Body of pancreas (tissue), 4 donors: ENCODE data around the gene DNAJC25. TPM values are rescaled to one million over a fixed set of nuclear protein-coding genes. Genes with fewer than 3 reads are reported as not detected.

Source experiments
- ATAC-seq: fragments of 150-250 bp; one replicate; pipeline ENCODE4 v1.9.1; 2016
- DNase-seq, 4 donors: peaks; one replicate each; pipeline ENCODE4 v3.0.0-alpha.2; 2019
- H3K27ac ChIP-seq, 4 donors: fragments of 200-600 bp; sonication (generic); 1 replicate in 3 of 4; 2 replicates in 1 of 4; pipeline versions ENCODE4 v1.5.1 to v1.6.1; 2016 to 2019; ENCODE audit warnings: mild to moderate bottlenecking in 1 of 4, mixed read lengths in 1 of 4, moderate library complexity in 1 of 4
- H3K27me3 ChIP-seq, 2 donors: fragments of 200-600 bp; sonication (generic); one replicate each; pipeline ENCODE4 v1.6.0; 2016; ENCODE audit warnings: mild to moderate bottlenecking in 1 of 2
- H3K36me3 ChIP-seq, 2 donors: fragments of 200-600 bp; sonication (generic); replicated peaks in 1 of 2; 2 replicates each; pipeline ENCODE4 v1.5.1; 2016; ENCODE audit warnings: low read depth in 2 of 2; ENCODE audit not compliant: insufficient read depth in 1 of 2
- H3K4me1 ChIP-seq: fragments of 200-600 bp; sonication (generic); one replicate; pipeline ENCODE4 v1.6.0; 2016
- H3K4me3 ChIP-seq, 2 donors: fragments of 200-600 bp; sonication (generic); 1 replicate in 1 of 2; 2 replicates in 1 of 2; pipeline ENCODE4 v1.5.1; 2016 to 2019
- H3K9me3 ChIP-seq, 3 donors: fragments of 200-600 bp; sonication (generic); 1 replicate in 2 of 3; 2 replicates in 1 of 3; pipeline ENCODE4 v1.5.1; 2016
- POLR2A ChIP-seq, 3 donors: fragments of 450-650 bp; IDR thresholded peaks; one replicate each; pipeline ENCODE4 v1.6.1; 2016; ENCODE audit warnings: antibody characterized with exemption in 3 of 3, mild to moderate bottlenecking in 2 of 3
- WGBS, 2 donors: methylation state at CpG; one replicate each; pipeline ENCODE4 v1.1.5; 2017; 5-methylcytosine and 5-hydroxymethylcytosine counted together
- intact Hi-C: fragments of 100-400 bp; cut with DNase I; formaldehyde crosslinking; loops from one replicate; pipeline ENCODE4 v1.15.1; 2023
- total RNA-seq, 2 donors: library from RNA; depleted of rRNA; stranded (reverse); fragments of >200 nt; gene quantifications; one replicate each; pipeline ENCODE4 v1.1.0, GENCODE V29; 2016
- TF ChIP-seq, protein P1 (sequence below), 7 experiments: fragments of 450-650 bp in 4 of 7; fragments of 200-600 bp in 3 of 7; sonication (generic) in 3 of 7; IDR thresholded peaks; one replicate each; pipeline ENCODE4 v1.5.1; 2016 to 2019; ENCODE audit warnings: antibody characterized with exemption in 7 of 7

The DNAJC25 gene
- total RNA-seq, 2 donors from 2014 or later, result 4.2 to 21.1 TPM

DNA sequence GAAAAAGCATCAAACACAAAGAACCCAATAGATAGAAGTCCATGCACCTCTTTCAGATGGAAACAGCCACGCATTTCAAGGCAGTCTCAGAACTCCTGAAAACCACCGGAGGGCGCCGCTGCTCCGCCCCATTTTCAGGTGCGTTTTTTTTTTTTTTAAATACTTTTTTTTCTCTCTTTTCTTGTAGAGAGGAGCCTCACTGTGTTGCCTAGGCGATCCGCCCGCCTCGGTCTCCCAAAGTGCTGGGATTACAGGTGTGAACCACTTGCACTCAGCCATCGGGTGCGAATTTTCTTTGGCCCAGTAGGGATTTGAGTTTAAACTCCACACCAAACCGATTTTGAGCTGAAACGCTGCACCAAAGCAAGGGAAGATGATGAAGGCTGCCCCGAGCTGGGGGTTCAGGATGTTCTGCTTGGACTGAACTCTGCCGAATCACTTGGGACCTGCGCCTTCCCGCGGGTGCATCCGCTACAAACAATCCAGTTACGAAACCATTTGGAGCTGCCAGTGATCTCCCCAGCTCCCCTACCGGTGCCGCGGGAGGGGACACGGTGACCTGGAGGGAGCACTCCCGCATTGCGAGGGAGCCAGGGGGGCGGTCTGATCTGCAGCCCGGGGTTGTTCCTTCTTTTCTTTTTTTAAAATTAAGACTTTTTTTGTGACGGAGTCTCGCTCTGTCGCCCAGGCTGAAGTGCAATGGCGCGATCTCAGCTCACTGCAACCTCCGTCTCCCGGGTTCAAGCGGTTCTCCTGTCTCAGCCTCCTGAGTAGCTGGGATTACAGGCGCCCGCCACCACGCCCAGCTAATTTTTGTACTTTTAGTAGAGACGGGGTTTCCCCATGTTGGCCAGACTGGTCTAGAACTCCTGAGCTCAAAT, 33.0 kb upstream of the DNAJC25 start:
- Histone ChIP-seq H3K36me3 (peaks cover 3 to 11% of the 10 kb centered on the region in 2 donors), H3K9me3 (no peaks in the 10 kb centered on the region), H3K4me3 (peak overlapping the region; percentile 47 to 71), H3K4me1 (peaks cover 5% of the 10 kb centered on the region), H3K27ac (peak overlapping the region; percentile 1 to 83 (median 80)), H3K27me3 (no peaks in the 10 kb centered on the region)
- 1% methylated on average over 39 to 41 of the region's 41 CpGs for WGBS, 2 donors
- no peak for TF ChIP-seq POLR2A (IDR thresholded peaks at IDR 0.05)
- TF ChIP-seq, protein P1, sequence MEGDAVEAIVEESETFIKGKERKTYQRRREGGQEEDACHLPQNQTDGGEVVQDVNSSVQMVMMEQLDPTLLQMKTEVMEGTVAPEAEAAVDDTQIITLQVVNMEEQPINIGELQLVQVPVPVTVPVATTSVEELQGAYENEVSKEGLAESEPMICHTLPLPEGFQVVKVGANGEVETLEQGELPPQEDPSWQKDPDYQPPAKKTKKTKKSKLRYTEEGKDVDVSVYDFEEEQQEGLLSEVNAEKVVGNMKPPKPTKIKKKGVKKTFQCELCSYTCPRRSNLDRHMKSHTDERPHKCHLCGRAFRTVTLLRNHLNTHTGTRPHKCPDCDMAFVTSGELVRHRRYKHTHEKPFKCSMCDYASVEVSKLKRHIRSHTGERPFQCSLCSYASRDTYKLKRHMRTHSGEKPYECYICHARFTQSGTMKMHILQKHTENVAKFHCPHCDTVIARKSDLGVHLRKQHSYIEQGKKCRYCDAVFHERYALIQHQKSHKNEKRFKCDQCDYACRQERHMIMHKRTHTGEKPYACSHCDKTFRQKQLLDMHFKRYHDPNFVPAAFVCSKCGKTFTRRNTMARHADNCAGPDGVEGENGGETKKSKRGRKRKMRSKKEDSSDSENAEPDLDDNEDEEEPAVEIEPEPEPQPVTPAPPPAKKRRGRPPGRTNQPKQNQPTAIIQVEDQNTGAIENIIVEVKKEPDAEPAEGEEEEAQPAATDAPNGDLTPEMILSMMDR (IDR thresholded peaks at IDR 0.05), result peak; percentile 60 to 90 (median 74)
- ATAC-seq, result peak; percentile 59
- peak; percentile 73 to 79 (median 77) for DNase-seq
- intact Hi-C loops, result loop anchor here (10.0 kb wide), 1 partner anchor 87 kb away; no protein-coding TSS in a partner anchor

DNA sequence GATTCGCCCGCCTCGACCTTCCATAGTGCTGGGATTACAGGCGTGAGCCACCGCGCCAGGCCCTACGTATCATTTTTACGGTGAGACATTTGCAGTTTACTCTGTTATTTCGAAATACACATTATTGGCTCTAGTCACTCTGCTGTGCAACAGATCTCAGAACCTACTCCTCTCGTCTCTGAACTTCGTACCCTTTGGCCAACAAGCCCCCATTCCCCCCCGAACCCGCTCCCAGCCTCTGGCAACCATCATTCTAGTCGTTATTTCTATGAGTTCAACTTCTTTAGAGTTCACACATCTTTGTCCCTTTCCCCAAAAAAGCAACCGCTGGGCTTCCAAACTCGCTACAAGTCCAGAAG, 32.4 kb upstream of the DNAJC25 start:
- Histone ChIP-seq H3K27ac (peak overlapping the region; percentile 66 to 83 (median 80)), H3K4me3 (peak overlapping the region; percentile 47 to 71), H3K4me1 (peaks cover 5% of the 10 kb centered on the region), H3K9me3 (no peaks in the 10 kb centered on the region), H3K36me3 (peaks cover 3 to 11% of the 10 kb centered on the region in 2 donors), H3K27me3 (no peaks in the 10 kb centered on the region)
- DNase-seq (peak; percentile 44 to 60 (median 52)), ATAC-seq (peak; percentile 51)
- TF ChIP-seq, protein P1 (IDR thresholded peaks at IDR 0.05), result no peak
- no peak for TF ChIP-seq POLR2A (IDR thresholded peaks at IDR 0.05)
- WGBS, 2 donors, result 2% methylated on average over 16 of the region's 16 CpGs
- intact Hi-C loops, result loop anchor here (10.0 kb wide), 1 partner anchor 86 kb away; no protein-coding TSS in a partner anchor

DNA sequence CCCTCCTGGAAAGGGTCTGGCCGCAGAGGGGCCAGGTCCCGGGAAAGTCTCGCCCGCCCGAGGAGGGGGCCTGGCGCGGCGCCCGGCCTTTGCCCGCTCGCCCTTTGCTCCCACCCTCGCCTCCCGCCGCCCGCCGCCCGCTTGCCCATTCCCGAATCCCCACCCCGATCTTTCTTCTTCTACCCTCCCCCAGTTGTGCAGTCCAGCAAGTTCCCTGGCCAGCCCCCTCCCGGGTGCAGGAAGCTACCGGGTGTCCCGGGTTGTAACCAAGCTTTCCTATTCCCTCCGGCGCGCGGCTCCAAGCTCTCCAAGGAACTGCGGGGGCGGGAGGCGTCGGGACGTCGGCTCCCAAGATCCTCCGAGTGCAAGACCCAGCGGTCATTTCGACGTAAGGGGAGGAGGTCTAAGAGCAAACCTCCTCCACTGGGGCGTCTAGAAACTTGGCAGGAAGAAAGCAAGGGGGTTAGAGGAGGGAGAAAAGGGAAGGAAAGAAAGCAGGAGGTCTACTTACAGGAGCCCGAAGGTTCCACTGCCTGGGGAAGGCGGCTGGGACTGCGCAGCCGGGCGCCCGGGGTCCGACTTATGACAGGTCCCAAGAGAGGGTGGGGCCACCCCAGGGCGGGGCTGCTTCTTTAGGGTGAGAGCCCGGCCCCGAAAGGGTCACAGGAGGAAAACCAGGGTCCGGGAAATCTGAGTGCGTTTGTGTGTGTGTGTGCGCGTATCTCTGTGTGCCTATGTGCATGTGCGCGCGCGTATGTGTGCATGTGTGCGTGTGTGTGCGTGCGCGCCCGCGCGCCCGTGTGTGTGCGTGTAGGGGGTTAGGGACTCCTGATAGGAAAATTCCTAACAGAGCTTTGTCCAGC, 31.8 kb upstream of the DNAJC25 start, which contains the start of gene PTGR1:
PTGR1 (minus strand) TSS at position 556 of the 863 bp plus-strand sequence. CDS start 2,225 bp downstream, outside the sequence.
- intact Hi-C loops, result loop anchor here (10.0 kb wide), 1 partner anchor 85 kb away; no protein-coding TSS in a partner anchor
- DNase-seq (peak; percentile 80 to 85 (median 82)), ATAC-seq (peak; percentile 79)
- Histone ChIP-seq H3K36me3 (peaks cover 3 to 8% of the 10 kb centered on the region in 2 donors), H3K4me3 (peak within 1 kb of the TSS; percentile 47 to 71), H3K27me3 (no peaks in the 10 kb centered on the region), H3K27ac (peak within 1 kb of the TSS; percentile 66 to 83 (median 80)), H3K4me1 (peaks cover 5% of the 10 kb centered on the region), H3K9me3 (no peaks in the 10 kb centered on the region)
- WGBS, 2 donors, result 0 to 2% methylated on average over 44 to 64 of the region's 64 CpGs
- TF ChIP-seq POLR2A (IDR thresholded peaks at IDR 0.05), result peak in 2 of 3 donors; percentile 66 to 74
- TF ChIP-seq, protein P1 (IDR thresholded peaks at IDR 0.05), result peak in 1 of 7 experiments; percentile 10

DNA sequence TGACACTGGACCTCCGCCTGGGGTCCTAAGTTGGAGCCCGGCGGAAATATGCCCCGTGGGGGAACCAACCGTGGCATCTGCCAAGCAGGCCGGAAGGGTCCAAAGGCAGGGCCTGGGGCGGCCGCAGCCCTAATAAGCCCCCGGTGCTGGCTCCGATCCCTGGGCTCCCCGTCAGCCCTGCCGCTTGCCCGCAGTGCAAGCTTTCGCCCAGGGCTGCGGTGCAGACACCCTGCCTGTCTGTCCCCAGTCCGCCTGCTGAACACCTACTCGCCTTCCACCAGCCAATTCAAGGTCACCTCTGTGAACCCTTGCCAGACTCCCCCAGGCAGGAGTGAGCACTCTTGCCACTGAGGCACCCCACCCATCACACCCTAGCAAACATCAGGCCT, 31.2 kb upstream of the DNAJC25 start:
- H3K27me3 ChIP-seq, result no peaks in the 10 kb centered on the region
- peaks cover 3 to 8% of the 10 kb centered on the region in 2 donors for H3K36me3 ChIP-seq
- DNase-seq, result peak in 1 of 4 donors; percentile 14
- intact Hi-C loops, result loop anchor here (10.0 kb wide), 1 partner anchor 85 kb away; no protein-coding TSS in a partner anchor
- peak overlapping the region; percentile 66 to 83 (median 80) for H3K27ac ChIP-seq
- peaks cover 5% of the 10 kb centered on the region for H3K4me1 ChIP-seq
- ATAC-seq, result peak; percentile 2
- peak overlapping the region; percentile 47 to 71 for H3K4me3 ChIP-seq
- H3K9me3 ChIP-seq, result no peaks in the 10 kb centered on the region
- WGBS, 2 donors, result 12% methylated on average over 17 of the region's 17 CpGs; no CpG with 5 or more reads in 1 of the 2 donors
- no peak for TF ChIP-seq POLR2A (IDR thresholded peaks at IDR 0.05)
- TF ChIP-seq, protein P1 (IDR thresholded peaks at IDR 0.05), result no peak
